Lung (tissue), 12 donors: Measurements from ENCODE around the gene HOTAIR. TPM values are rescaled to one million over a fixed set of nuclear protein-coding genes. Genes with fewer than 3 reads are reported as not detected.

Experiments
- ATAC-seq: fragments of 200-7000 bp; cut with Tn5 transposase; one replicate; pipeline ENCODE4 v1.9.1; 2020; ENCODE audit warnings: moderate number of reproducible peaks; ENCODE audit not compliant: insufficient read depth, low FRiP score
- DNase-seq, 3 donors: peaks; one replicate each; pipeline ENCODE4 v3.0.0-alpha.2; 2013 to 2017
- H3K27ac ChIP-seq, 2 donors: one replicate each; pipeline ENCODE4 v1.5.1; 2013; ENCODE audit warnings: mild to moderate bottlenecking in 2 of 2, moderate library complexity in 2 of 2, control low read depth in 1 of 2, inconsistent platforms in 1 of 2, low read depth in 1 of 2, low read length in 1 of 2
- H3K27me3 ChIP-seq, 3 donors: one replicate each; pipeline ENCODE4 v1.5.1; 2013; ENCODE audit warnings: low read length in 2 of 3; ENCODE audit not compliant: control insufficient read depth in 3 of 3, insufficient read depth in 3 of 3
- H3K36me3 ChIP-seq, 4 donors: one replicate each; pipeline ENCODE4 v1.5.1; 2013; ENCODE audit warnings: low read length in 4 of 4, mild to moderate bottlenecking in 1 of 4, moderate library complexity in 1 of 4; ENCODE audit not compliant: control insufficient read depth in 4 of 4, insufficient read depth in 4 of 4
- H3K4me1 ChIP-seq, 5 donors: one replicate each; pipeline ENCODE4 v1.5.1; 2013; ENCODE audit warnings: low read length in 5 of 5, mild to moderate bottlenecking in 2 of 5, moderate library complexity in 1 of 5; ENCODE audit not compliant: control insufficient read depth in 5 of 5, insufficient read depth in 5 of 5
- H3K4me3 ChIP-seq: one replicate; pipeline ENCODE4 v1.5.1; 2013; ENCODE audit warnings: mild to moderate bottlenecking, control low read depth, moderate library complexity
- H3K9ac ChIP-seq, 2 donors: one replicate each; pipeline ENCODE4 v1.5.1; 2013; ENCODE audit warnings: low read length in 2 of 2, control low read depth in 1 of 2; ENCODE audit not compliant: insufficient read depth in 1 of 2
- H3K9me3 ChIP-seq, 4 donors: one replicate each; pipeline ENCODE4 v1.5.1; 2013; ENCODE audit warnings: low read length in 3 of 4, mild to moderate bottlenecking in 1 of 4, moderate library complexity in 1 of 4; ENCODE audit not compliant: control insufficient read depth in 4 of 4, insufficient read depth in 3 of 4
- WGBS, 2 donors: extraction: QIAGEN DNeasy Blood & Tissue Kit; methylation state at CpG; one replicate each; pipeline ENCODE4 v1.1.7; 2013; 5-methylcytosine and 5-hydroxymethylcytosine counted together
- polyA plus RNA-seq, 2 donors: library from polyadenylated mRNA; stranded (reverse); fragments of 200-250 nt; gene quantifications; one replicate each; pipeline ENCODE4 v1.2.1, GENCODE V29; 2013
- total RNA-seq, 2 donors: library from RNA; depleted of rRNA in 1 of 2; stranded (reverse); fragments of >200 nt in 1 of 2; gene quantifications; one replicate each; pipeline ENCODE4 v1.2.1, GENCODE V29; 2014 to 2021
- TF ChIP-seq, protein P1 (sequence below): IDR thresholded peaks from 2 replicates; pipeline ENCODE4 v1.5.1; 2012; ENCODE audit warnings: mild to moderate bottlenecking; ENCODE audit errors: control extremely low read depth, extremely low read depth
- donor health status: control.
- donor health status: control.
- donor health status: Bipolar disorder and iron deficiency.
- donor health status: healthy.
- donor health status: DM: yes; HTN: yes; CAD: no.

HOTAIR gene
- total and polyA plus RNA-seq, 4 donors, result 0.15 TPM; not detected in 3

DNA sequence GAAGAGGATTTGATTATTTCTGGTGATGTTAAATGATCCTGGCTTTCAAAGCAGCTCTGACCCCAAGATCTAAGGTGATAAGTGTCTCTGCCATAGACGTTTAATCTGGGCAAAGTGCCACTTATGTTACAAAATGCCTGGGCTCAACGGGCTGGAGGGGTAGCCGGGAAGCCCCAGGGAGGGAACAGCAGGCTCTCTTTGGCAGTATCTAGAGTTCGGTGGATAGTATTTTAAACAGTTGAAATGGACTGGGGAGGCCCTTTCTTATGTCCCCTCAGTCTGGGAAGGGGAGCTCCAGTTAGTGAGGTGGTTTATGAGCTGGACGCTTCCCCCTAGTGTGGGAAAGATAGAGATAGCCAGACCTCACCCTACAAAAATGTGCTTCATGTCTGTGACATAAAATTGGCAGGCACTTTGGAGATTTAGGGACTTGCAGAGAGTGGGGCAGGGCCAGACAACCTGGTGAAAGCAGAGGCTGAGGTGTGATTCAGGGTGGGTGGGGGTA lies 7.3 kb downstream of the HOTAIR start:
- peaks cover 30 to 100% (median 98%) of the 10 kb centered on the region in 3 donors for H3K27me3 ChIP-seq
- TF ChIP-seq, protein P1, sequence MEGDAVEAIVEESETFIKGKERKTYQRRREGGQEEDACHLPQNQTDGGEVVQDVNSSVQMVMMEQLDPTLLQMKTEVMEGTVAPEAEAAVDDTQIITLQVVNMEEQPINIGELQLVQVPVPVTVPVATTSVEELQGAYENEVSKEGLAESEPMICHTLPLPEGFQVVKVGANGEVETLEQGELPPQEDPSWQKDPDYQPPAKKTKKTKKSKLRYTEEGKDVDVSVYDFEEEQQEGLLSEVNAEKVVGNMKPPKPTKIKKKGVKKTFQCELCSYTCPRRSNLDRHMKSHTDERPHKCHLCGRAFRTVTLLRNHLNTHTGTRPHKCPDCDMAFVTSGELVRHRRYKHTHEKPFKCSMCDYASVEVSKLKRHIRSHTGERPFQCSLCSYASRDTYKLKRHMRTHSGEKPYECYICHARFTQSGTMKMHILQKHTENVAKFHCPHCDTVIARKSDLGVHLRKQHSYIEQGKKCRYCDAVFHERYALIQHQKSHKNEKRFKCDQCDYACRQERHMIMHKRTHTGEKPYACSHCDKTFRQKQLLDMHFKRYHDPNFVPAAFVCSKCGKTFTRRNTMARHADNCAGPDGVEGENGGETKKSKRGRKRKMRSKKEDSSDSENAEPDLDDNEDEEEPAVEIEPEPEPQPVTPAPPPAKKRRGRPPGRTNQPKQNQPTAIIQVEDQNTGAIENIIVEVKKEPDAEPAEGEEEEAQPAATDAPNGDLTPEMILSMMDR, result no peak
- H3K4me1 ChIP-seq, result peaks cover 0 to 7% (median 4%) of the 10 kb centered on the region in 5 donors
- no peaks in the 10 kb centered on the region for H3K36me3 ChIP-seq
- ATAC-seq, result no peak
- no peak for DNase-seq
- no peak overlapping the region for H3K4me3 ChIP-seq
- no peak overlapping the region for H3K27ac ChIP-seq
- H3K9me3 ChIP-seq, result peaks cover 0 to 6% (median 0%) of the 10 kb centered on the region in 4 donors
- H3K9ac ChIP-seq, result no peak overlapping the region
- 10 to 13% methylated on average over 5 of the region's 5 CpGs for WGBS, 2 donors

DNA sequence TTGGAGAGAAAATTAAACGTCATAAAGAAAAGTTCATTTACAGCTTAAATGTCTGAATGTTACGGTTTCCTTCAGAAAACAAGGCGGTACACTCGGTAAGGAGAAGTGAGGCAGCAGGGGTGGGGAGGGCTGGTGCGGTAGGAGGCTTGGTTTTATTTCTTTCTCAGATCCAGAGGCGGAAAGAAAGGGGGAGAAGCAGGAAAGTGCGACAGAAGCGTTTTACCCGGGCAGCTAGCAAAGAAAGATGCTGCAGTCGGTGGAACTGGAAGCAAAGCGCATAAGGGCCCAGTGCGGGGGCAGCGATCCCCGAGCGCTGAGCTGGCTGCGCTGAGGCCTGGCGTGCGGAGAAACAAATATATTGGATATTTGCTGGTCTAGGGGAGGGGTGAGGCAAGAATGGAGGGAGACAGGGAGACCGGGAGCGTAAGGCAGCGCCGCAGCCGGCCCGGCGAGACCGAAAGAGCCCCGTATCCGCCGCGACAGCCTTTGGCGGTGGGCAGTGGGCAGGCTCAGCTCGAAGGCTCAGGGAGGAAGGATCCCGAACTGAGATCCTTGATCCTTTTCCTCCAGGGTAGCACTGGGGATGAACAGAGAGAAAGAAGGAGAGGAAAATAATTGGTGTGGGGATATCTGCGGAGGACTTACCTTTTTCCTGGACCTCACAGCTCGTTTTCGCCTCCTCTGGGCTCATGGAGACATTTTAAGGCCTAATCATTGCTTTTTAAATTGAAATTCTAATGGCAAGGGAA lies 8.2 kb downstream of the HOTAIR start:
- Histone ChIP-seq H3K9ac (no peak overlapping the region), H3K4me1 (peaks cover 0 to 7% (median 5%) of the 10 kb centered on the region in 5 donors), H3K27ac (no peak overlapping the region), H3K4me3 (no peak overlapping the region), H3K36me3 (no peaks in the 10 kb centered on the region), H3K9me3 (peaks cover 0 to 7% (median 0%) of the 10 kb centered on the region in 4 donors), H3K27me3 (peaks cover 25 to 100% (median 97%) of the 10 kb centered on the region in 3 donors)
- no peak for DNase-seq
- 3 to 8% methylated on average over 36 of the region's 36 CpGs for WGBS, 2 donors
- ATAC-seq, result no peak
- TF ChIP-seq, protein P1, result no peak

DNA sequence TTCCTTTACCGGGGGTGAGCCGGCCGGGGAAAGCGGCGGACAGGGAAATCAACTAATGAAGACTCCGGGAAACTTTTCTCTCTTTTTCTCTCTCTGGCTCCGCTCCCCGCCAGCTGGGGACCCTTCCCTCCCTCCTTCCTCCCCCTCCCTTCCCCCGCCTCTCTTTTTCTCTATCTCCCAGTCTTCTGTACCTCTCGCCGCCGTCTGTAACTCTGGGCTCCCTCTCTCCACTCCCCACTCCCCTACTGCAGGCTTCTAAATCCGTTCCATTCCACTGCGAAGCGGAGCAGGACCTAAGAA lies 8.7 kb downstream of the HOTAIR start:
- 7% methylated on average over 15 of the region's 15 CpGs for WGBS, 2 donors
- no peak overlapping the region for H3K27ac ChIP-seq

More for the DNA sequence above, 8.7 kb downstream of the HOTAIR start:
- DNase-seq (no peak), ATAC-seq (no peak)
- Histone ChIP-seq H3K9me3 (peaks cover 0 to 9% (median 0%) of the 10 kb centered on the region in 4 donors), H3K4me3 (no peak overlapping the region), H3K27me3 (peaks cover 23 to 99% (median 96%) of the 10 kb centered on the region in 3 donors), H3K4me1 (peaks cover 0 to 10% (median 5%) of the 10 kb centered on the region in 5 donors), H3K36me3 (no peaks in the 10 kb centered on the region), H3K9ac (no peak overlapping the region)
- TF ChIP-seq, protein P1, result no peak
